Nephron (organoid): Measurements from ENCODE around the gene LTB4R.
A peak's percentile ranks its signal among the peaks of the same experiment; 100 is the strongest.

Source experiments
- H3K27ac Mint-ChIP-seq, 3 experiments: 2 replicates each; pipeline ENCODE4 v1.8.0; 2020; ENCODE audit warnings: mixed read lengths in 3 of 3, mild to moderate bottlenecking in 2 of 3, moderate library complexity in 1 of 3
- H3K27me3 Mint-ChIP-seq: 2 replicates; pipeline ENCODE4 v1.8.0; 2021; ENCODE audit warnings: low read depth, mild to moderate bottlenecking, moderate library complexity, mixed read lengths
- H3K36me3 Mint-ChIP-seq: 2 replicates; pipeline ENCODE4 v1.8.0; 2020; ENCODE audit warnings: low read depth, mixed read lengths
- H3K4me1 Mint-ChIP-seq: 2 replicates; pipeline ENCODE4 v1.8.0; 2020; ENCODE audit warnings: mixed read lengths
- H3K4me3 Mint-ChIP-seq, 3 experiments: 2 replicates each; pipeline ENCODE4 v1.8.0; 2020; ENCODE audit warnings: mild to moderate bottlenecking in 3 of 3, mixed read lengths in 3 of 3, moderate library complexity in 2 of 3
- H3K9me3 Mint-ChIP-seq: 2 replicates; pipeline ENCODE4 v1.8.0; 2020; ENCODE audit warnings: mixed read lengths
- TF ChIP-seq, protein P1 (sequence below), 3 experiments: fragments of 200-600 bp; sonication (generic); IDR thresholded peaks; one replicate each; pipeline ENCODE4 v1.5.0; 2021; ENCODE audit warnings: antibody characterized with exemption in 3 of 3; ENCODE audit not compliant: unreplicated experiment in 3 of 3

Gene LTB4R

DNA sequence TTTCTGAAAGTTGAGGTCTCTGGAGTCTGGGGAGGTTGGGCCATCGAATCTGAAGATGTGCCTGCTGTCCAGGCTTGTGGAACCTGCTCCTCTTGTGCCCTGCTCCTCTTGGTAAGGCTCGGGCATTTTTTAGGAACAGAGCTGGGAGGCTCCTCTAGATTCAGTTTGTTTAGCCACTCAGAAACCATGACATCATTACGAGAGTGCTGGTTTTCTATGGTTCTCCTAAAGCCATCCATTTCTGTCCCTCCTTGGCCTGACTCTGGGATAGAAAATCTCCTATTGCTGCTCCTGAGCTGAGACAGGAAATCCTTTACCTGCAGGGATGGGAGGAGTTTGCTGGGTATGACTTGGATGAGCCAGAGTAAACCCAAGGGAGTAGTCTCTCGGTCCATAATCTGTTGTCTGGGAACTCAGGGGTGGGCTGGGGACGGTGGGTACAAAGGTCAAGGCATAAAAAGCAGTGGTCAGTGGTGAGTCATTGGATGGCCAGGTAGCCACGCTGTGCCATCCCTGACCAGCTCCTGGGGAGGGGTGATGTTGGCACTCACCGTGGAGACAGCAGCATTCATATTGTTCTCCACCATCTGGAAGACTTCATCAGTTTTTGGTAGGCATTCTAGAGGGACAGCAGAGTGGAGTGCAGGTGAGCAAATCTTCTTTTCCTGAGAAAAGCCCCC lies 26.0 kb downstream of the LTB4R start:
- no peaks in the 10 kb centered on the region for H3K9me3 Mint-ChIP-seq
- H3K4me3 Mint-ChIP-seq: no peak overlapping the region
- TF ChIP-seq, protein P1, sequence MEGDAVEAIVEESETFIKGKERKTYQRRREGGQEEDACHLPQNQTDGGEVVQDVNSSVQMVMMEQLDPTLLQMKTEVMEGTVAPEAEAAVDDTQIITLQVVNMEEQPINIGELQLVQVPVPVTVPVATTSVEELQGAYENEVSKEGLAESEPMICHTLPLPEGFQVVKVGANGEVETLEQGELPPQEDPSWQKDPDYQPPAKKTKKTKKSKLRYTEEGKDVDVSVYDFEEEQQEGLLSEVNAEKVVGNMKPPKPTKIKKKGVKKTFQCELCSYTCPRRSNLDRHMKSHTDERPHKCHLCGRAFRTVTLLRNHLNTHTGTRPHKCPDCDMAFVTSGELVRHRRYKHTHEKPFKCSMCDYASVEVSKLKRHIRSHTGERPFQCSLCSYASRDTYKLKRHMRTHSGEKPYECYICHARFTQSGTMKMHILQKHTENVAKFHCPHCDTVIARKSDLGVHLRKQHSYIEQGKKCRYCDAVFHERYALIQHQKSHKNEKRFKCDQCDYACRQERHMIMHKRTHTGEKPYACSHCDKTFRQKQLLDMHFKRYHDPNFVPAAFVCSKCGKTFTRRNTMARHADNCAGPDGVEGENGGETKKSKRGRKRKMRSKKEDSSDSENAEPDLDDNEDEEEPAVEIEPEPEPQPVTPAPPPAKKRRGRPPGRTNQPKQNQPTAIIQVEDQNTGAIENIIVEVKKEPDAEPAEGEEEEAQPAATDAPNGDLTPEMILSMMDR (IDR thresholded peaks at IDR 0.05; ENCODE audit: unreplicated experiment in 3 of 3): no peak
- peaks cover 97% of the 10 kb centered on the region for H3K27me3 Mint-ChIP-seq
- no peaks in the 10 kb centered on the region for H3K36me3 Mint-ChIP-seq
- peaks cover 13% of the 10 kb centered on the region for H3K4me1 Mint-ChIP-seq
- H3K27ac Mint-ChIP-seq: no peak overlapping the region

DNA sequence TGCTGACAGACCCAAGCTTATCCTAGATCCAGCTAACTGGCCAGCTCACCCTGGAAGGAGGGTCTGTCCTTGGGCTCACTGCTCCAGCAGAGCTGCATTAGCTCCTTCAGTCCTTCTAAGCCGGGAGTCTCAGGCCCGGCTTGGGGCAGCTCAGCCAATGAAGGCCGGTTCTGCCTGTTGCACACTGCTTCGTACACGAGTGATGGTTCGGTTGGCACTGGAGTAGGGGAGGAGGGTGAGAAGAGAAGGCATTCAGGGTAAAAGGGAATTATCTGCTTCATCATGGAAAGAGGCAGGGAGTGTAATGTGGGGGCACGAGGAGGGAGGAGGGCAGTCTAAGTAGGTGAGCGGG lies 26.5 kb downstream of the LTB4R start:
- Mint-ChIP-seq H3K4me3 (peak overlapping the region; percentile 6 to 40 (median 8)), H3K9me3 (no peaks in the 10 kb centered on the region), H3K4me1 (peaks cover 12% of the 10 kb centered on the region), H3K27me3 (peaks cover 96% of the 10 kb centered on the region), H3K27ac (no peak overlapping the region), H3K36me3 (no peaks in the 10 kb centered on the region)
- TF ChIP-seq, protein P1 (IDR thresholded peaks at IDR 0.05; ENCODE audit: unreplicated experiment in 3 of 3): no peak

DNA sequence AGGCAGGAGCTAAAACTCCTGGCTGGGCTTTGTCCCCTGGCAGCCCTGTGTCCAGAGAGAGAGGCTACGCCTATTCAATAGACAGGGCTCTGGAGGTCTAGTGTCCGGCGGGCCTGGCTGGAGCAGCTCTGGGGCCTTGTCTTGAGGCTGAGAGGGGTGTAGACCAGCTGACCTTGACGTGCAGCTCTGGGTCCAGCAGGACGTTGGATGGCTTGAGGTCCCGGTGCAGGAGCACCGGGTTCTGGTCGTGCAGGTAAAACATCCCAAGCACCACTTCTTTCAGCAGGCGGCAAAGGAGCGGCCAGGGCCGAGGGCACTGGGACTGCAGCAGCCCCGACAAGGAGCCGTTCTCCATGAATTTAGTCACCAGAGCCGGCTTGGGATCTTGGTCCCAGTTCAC lies 27.5 kb downstream of the LTB4R start:
- Mint-ChIP-seq H3K27me3 (peaks cover 87% of the 10 kb centered on the region), H3K9me3 (no peaks in the 10 kb centered on the region), H3K4me3 (peak overlapping the region in 2 of 3 experiments; percentile 12 to 77), H3K27ac (no peak overlapping the region), H3K4me1 (peaks cover 12% of the 10 kb centered on the region), H3K36me3 (no peaks in the 10 kb centered on the region)
- TF ChIP-seq, protein P1 (IDR thresholded peaks at IDR 0.05; ENCODE audit: unreplicated experiment in 3 of 3): no peak

DNA sequence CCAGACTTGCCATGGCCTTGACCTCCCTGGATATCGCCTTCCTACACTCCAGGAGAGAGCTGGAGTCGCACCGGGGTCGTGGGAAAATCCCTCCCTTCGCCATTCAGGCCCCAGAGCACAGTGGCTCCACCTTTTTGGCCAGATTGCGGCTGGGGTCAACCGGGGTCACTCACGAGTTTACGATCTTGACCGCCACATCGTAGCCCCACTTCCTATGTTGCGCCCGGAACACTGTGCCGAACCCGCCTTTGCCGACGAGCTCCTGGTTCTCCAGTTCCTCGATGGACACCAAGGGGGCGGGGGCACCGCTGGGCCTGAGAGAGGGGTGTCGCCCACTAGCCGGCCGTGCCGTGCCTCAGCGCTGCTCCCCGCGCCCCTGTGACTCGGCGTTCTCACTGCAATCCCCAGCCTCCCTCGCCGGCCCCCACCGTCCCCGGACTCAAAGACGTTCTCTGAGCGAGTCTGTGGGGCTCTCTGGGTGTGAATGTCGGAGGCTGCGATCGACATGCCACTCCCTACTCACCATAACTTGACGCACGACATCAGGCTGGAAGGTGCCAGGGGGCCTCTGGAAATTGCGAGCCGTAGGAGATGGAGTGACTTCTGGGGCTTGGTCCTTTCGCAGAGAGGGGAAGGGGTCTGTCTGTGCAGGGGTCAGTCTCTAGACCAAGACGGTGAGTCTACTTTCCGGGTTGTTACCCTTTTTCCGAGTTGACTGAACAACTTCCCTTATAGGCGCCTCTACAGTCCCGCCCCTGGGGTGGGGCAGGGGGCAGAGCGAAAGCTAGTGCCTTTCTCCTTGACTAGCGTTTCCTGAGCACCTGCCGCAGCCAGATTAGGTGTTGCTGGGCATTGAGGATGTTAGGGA lies 28.2 kb downstream of the LTB4R start, which contains the start of gene RIPK3:
Gene RIPK3 (minus strand): TSS at position 708 of the 868 bp plus-strand sequence. CDS start 165 bp downstream, at position 543.
- H3K4me3 Mint-ChIP-seq: peak within 1 kb of the TSS; percentile 75 to 77 (median 77)
- H3K36me3 Mint-ChIP-seq: no peaks in the 10 kb centered on the region
- TF ChIP-seq, protein P1 (IDR thresholded peaks at IDR 0.05; ENCODE audit: unreplicated experiment in 3 of 3): no peak
- peaks cover 12% of the 10 kb centered on the region for H3K4me1 Mint-ChIP-seq
- no peaks in the 10 kb centered on the region for H3K9me3 Mint-ChIP-seq
- no peak within 1 kb of the TSS for H3K27ac Mint-ChIP-seq
- peaks cover 84% of the 10 kb centered on the region for H3K27me3 Mint-ChIP-seq

DNA sequence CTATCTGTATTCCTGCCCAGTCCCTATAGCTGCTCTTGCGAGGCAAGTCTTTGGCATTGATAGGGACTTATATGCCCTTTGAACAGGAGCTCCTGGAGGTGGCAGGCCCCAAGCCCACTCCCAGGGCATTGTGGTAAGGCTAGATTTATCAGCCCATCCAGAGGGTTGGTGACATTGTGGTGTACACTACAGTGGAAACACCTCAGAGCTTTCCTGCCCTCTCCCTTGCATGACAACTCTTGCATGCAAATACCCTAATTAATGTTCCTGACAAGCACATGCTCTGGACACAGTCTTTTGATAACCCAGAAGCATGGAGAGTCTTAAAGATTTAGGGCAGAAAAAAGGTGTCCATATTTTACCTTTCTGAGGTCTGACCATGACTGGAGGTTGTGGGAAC lies 29.3 kb downstream of the LTB4R start:
- peaks cover 6% of the 10 kb centered on the region for H3K4me1 Mint-ChIP-seq
- H3K27me3 Mint-ChIP-seq: peaks cover 84% of the 10 kb centered on the region
- no peak overlapping the region for H3K4me3 Mint-ChIP-seq
- no peak overlapping the region for H3K27ac Mint-ChIP-seq
- no peaks in the 10 kb centered on the region for H3K36me3 Mint-ChIP-seq
- TF ChIP-seq, protein P1 (IDR thresholded peaks at IDR 0.05; ENCODE audit: unreplicated experiment in 3 of 3): no peak
- no peaks in the 10 kb centered on the region for H3K9me3 Mint-ChIP-seq
